GM19328 (cell line): ENCODE measurements around the gene RAD18.

Experiments used
- ATAC-seq: cut with Tn5 transposase; IDR thresholded peaks from one replicate; pipeline ENCODE4 v1.9.1; 2021; ENCODE audit warnings: mild to moderate bottlenecking, moderate library complexity; ENCODE audit not compliant: unreplicated experiment

Gene RAD18

DNA sequence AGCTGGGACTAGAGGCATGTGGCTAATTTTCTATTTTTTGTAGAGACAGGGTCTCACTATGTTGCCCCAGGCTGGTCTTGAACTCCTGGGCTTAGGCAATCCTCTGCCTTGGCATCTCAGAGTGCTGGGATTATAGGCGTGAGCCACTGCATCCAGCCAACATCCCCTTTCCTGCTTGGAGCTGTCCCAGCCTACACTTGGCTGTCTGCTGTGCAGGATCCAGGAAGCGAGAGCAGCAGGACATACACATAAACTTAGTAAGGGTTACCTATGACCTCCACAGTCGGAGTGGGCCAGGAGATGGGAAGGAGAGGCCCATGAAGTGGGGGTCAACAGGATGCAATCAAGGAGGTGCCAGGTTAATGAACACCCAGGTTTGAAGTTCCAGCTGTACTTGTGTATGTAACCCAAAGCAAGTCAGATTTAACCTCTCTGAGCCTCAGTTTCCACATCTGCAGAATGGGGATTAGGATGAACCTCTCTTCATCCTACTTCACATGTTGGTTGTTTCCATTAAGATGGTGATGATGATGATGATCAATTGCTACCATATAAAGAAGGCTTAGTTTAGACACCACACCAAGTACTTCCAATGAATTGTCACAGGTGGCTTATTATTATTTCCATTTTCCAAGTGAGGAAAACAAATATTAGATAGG is 124.4 kb downstream of the RAD18 start:
- no peak for ATAC-seq

DNA sequence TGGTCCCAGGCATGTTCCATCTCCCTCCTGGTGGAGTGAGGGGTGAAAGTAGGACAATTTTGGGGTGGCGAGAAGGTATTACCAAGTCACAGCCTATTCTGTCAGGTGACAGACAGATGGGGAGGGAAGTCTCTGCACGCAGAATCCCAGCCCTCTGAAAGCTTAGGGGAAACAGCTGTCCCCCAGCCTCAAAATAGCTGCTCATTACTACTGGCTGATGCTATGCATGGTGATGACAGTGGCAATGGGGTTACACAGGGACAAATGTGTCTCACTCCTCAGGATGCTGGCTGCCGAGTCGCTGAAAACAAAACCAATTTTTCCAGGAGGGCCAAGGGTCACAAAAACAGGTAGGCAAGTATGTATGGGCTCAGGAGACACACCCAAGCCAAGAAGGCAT is 125.0 kb downstream of the RAD18 start:
- ATAC-seq = no peak

DNA sequence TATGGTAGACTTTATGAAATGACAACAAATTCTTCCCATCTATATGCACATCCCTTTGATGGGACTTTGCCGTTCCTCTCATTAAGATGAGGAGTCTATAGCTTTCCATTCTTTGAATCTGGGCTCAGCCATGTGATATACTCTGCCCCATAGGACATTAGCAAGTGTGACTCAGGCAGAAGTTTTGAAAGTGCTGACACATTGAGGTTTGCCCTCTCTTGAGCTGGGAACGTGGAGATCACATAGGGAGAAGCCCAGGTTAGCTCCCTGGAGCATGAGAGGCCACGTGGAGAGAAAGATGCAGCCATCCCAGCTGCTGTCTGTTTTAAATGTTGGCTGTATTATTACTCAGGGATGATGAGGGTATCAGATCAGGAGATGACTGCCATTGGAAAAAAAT is 126.1 kb downstream of the RAD18 start:
- ATAC-seq = no peak

DNA sequence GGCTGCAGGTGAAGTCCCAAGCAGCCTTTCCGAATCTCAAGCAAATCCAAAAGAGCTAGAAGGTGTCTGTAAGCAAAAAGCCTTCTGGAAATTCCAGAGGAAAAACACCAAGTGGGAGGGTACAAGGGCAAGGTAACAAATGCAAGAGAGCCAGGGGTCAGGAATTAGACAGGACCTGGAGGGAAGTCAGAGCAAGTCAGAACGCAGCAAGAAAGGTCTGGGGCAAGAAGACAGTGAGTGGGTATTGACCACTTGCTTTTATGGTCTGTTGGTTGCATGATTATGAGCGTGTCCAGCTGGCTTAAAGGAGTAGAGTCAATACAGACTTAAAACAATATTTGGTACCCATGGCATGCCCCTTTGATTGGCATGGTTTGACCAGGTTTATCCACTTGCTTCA is 127.2 kb downstream of the RAD18 start:
- no peak for ATAC-seq

DNA sequence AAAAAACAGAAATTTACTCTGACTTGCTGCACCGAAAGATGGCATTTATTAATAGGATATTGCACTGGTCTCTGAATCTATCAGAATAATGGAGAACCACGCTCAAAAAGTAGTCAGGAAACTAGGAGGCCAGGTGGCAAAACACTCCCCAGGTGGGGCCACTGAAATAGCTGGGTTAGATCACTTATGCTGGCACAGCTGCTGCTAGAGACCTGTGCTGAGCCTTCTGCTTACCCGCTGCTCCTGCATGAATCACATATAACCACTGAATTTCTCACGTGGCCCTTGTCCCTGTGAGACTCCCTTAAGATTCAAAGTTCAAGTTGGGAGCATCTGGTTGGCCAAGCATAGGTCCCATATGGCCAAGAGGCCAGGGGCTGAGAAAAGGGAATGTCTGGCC is 127.9 kb downstream of the RAD18 start:
- ATAC-seq = no peak

DNA sequence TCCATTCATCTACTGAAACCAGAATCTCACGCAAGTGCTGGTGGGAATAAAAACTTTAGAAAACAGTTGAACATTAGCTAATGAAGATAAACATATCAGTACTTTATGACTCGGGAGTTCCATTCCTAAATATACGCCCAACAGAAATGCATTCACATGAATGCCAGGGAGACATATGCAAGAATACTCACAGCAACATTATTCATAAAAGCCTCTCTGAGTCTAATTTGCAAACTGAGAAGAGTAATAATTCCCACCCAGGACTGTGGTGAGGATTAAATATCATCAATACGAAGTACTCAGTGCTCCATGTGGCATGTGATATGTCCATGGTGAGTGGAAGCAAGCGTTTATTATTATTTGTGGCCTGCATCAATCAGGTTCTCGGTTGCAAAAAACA is 128.3 kb downstream of the RAD18 start:
- ATAC-seq = no peak

DNA sequence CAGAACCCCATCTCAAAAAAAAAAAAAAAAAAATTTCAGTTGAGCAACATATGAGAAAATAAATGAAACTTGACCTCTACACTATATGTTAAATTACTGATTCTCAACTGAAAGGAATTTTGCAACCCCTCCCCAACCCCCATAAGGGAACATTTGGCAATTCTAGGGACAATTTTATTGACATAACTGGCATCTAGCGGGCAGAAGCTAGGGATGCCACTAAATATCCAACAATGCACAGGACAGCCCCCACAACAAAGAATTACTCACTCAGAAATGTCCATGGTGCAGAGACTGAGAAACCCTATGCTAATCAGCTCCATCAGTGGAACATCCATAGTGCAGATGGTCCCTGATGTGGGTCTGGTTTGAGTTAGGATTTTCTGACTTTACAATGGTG is 135.6 kb downstream of the RAD18 start:
- ATAC-seq = no peak
